ENCODE data around the gene RBM47.

GRCh38 chr4:40489961-40490360, 139.7 kb downstream of the RBM47 start:
- TF ChIP-seq CTCF (conservative IDR thresholded peaks at IDR 0.05) (no peak), EZH2 (IDR thresholded peaks at IDR 0.05; ENCODE audit: low read depth) (no peak)
